HepG2 (cell line): Measurements from ENCODE around the gene NDOR1. TPM values are rescaled to one million over a fixed set of nuclear protein-coding genes. Genes with fewer than 3 reads are reported as not detected.

Source experiments
- ATRX ChIP-seq: sonication (generic); formaldehyde crosslinking; IDR thresholded peaks from 2 replicates; pipeline ENCODE4 v1.4.0; 2020; ENCODE audit warnings: missing genetic modification reagents, borderline replicate concordance
- CAMTA2 ChIP-seq: sonication (generic); formaldehyde crosslinking; IDR thresholded peaks from 2 replicates; pipeline ENCODE4 v1.4.0; 2020; ENCODE audit warnings: mild to moderate bottlenecking, missing genetic modification reagents, borderline replicate concordance
- DRAP1 ChIP-seq: IDR thresholded peaks from 2 replicates; pipeline ENCODE4 v1.6.1; 2016; ENCODE audit warnings: missing genetic modification reagents, missing compliant biosample characterization
- ELF1 ChIP-seq: sonication (generic); formaldehyde crosslinking; IDR thresholded peaks from 2 replicates; pipeline ENCODE4 v1.4.0; 2020; ENCODE audit warnings: missing genetic modification reagents
- ELF4 ChIP-seq: sonication (generic); formaldehyde crosslinking; IDR thresholded peaks from 2 replicates; pipeline ENCODE4 v1.5.0; 2020; ENCODE audit warnings: missing genetic modification reagents, mild to moderate bottlenecking, moderate library complexity, borderline replicate concordance
- FOSL1 ChIP-seq: sonication (generic); formaldehyde crosslinking; IDR thresholded peaks from 2 replicates; pipeline ENCODE4 v1.9.0; 2021; ENCODE audit warnings: missing genetic modification reagents, borderline replicate concordance
- JARID2 ChIP-seq: sonication (generic); formaldehyde crosslinking; IDR thresholded peaks from 2 replicates; pipeline ENCODE4 v1.8.1; 2023; ENCODE audit warnings: missing genetic modification reagents, inconsistent platforms; ENCODE audit not compliant: insufficient replicate concordance
- NR2C2 ChIP-seq: sonication (generic); formaldehyde crosslinking; IDR thresholded peaks from 2 replicates; pipeline ENCODE4 v1.4.0; 2020; ENCODE audit warnings: missing genetic modification reagents, mild to moderate bottlenecking, moderate library complexity, borderline replicate concordance
- NR3C1 ChIP-seq: sonication (generic); formaldehyde crosslinking; IDR thresholded peaks from 2 replicates; pipeline ENCODE4 v1.4.0; 2020; ENCODE audit warnings: missing genetic modification reagents
- TARDBP ChIP-seq: sonication (generic); formaldehyde crosslinking; IDR thresholded peaks from 2 replicates; pipeline ENCODE4 v1.8.0; 2022; ENCODE audit warnings: mild to moderate bottlenecking, missing genetic modification reagents
- ZNF20 ChIP-seq: sonication (generic); formaldehyde crosslinking; IDR thresholded peaks from 2 replicates; pipeline ENCODE4 v1.4.0; 2020; ENCODE audit warnings: mild to moderate bottlenecking, moderate library complexity, missing genetic modification reagents
- ZNF556 ChIP-seq: sonication (generic); formaldehyde crosslinking; IDR thresholded peaks from 2 replicates; pipeline ENCODE4 v1.4.0; 2020; ENCODE audit warnings: mild to moderate bottlenecking, missing genetic modification reagents, borderline replicate concordance
- ZNF563 ChIP-seq: sonication (generic); formaldehyde crosslinking; IDR thresholded peaks from 2 replicates; pipeline ENCODE4 v1.8.0; 2022; ENCODE audit warnings: mild to moderate bottlenecking, moderate library complexity, missing genetic modification reagents
- polyA plus RNA-seq, 8 experiments: library from polyadenylated mRNA; depleted of rRNA in 3 of 8; stranded (reverse) in 7 of 8; unstranded in 1 of 8; fragments of >200 nt; fragmentation: Illumina TruSeq in 4 of 8; extraction: Trizol in 4 of 8; gene quantifications; 2 replicates each; pipeline versions ENCODE4 v1.2.1 to v1.2.3, GENCODE V29; 2011 to 2016; ENCODE audit warnings: low read depth in 4 of 8, missing spikeins in 1 of 8, mixed read lengths in 1 of 8; ENCODE audit not compliant: insufficient read depth in 1 of 8
- total RNA-seq, 5 experiments: library from RNA; depleted of rRNA; stranded (reverse); fragments of >200 nt; fragmentation: Illumina TruSeq; extraction: Trizol; gene quantifications; 2 replicates each; pipeline ENCODE4 v1.2.3, GENCODE V29; 2016; ENCODE audit warnings: low read depth in 1 of 5
- TF ChIP-seq, protein P1 (sequence below): sonication (generic); formaldehyde crosslinking; IDR thresholded peaks from 2 replicates; pipeline ENCODE4 v1.5.0; 2020; ENCODE audit warnings: mild to moderate bottlenecking, missing genetic modification reagents, borderline replicate concordance
- TF ChIP-seq, protein P2 (sequence below): sonication (generic); formaldehyde crosslinking; IDR thresholded peaks from 2 replicates; pipeline ENCODE4 v1.4.0; 2020; ENCODE audit warnings: missing genetic modification reagents, borderline replicate concordance

The NDOR1 gene
- total and polyA plus RNA-seq, 2 of the 13 experiments (the other 11 are each of a cell fraction or from before 2014, with no cell fraction given), result 3.6 to 8.7 TPM

- TF ChIP-seq, protein P1, sequence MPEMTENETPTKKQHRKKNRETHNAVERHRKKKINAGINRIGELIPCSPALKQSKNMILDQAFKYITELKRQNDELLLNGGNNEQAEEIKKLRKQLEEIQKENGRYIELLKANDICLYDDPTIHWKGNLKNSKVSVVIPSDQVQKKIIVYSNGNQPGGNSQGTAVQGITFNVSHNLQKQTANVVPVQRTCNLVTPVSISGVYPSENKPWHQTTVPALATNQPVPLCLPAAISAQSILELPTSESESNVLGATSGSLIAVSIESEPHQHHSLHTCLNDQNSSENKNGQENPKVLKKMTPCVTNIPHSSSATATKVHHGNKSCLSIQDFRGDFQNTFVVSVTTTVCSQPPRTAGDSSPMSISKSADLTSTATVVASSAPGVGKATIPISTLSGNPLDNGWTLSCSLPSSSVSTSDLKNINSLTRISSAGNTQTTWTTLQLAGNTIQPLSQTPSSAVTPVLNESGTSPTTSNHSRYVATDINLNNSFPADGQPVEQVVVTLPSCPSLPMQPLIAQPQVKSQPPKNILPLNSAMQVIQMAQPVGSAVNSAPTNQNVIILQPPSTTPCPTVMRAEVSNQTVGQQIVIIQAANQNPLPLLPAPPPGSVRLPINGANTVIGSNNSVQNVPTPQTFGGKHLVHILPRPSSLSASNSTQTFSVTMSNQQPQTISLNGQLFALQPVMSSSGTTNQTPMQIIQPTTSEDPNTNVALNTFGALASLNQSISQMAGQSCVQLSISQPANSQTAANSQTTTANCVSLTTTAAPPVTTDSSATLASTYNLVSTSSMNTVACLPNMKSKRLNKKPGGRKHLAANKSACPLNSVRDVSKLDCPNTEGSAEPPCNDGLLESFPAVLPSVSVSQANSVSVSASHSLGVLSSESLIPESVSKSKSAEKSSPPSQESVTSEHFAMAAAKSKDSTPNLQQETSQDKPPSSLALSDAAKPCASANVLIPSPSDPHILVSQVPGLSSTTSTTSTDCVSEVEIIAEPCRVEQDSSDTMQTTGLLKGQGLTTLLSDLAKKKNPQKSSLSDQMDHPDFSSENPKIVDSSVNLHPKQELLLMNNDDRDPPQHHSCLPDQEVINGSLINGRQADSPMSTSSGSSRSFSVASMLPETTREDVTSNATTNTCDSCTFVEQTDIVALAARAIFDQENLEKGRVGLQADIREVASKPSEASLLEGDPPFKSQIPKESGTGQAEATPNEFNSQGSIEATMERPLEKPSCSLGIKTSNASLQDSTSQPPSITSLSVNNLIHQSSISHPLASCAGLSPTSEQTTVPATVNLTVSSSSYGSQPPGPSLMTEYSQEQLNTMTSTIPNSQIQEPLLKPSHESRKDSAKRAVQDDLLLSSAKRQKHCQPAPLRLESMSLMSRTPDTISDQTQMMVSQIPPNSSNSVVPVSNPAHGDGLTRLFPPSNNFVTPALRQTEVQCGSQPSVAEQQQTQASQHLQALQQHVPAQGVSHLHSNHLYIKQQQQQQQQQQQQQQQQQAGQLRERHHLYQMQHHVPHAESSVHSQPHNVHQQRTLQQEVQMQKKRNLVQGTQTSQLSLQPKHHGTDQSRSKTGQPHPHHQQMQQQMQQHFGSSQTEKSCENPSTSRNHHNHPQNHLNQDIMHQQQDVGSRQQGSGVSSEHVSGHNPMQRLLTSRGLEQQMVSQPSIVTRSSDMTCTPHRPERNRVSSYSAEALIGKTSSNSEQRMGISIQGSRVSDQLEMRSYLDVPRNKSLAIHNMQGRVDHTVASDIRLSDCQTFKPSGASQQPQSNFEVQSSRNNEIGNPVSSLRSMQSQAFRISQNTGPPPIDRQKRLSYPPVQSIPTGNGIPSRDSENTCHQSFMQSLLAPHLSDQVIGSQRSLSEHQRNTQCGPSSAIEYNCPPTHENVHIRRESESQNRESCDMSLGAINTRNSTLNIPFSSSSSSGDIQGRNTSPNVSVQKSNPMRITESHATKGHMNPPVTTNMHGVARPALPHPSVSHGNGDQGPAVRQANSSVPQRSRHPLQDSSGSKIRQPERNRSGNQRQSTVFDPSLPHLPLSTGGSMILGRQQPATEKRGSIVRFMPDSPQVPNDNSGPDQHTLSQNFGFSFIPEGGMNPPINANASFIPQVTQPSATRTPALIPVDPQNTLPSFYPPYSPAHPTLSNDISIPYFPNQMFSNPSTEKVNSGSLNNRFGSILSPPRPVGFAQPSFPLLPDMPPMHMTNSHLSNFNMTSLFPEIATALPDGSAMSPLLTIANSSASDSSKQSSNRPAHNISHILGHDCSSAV (CRISPR knock-in tag), result no peak
- peak; percentile 53; the same call in 1 of the 2 replicates for TF ChIP-seq ZNF563 (CRISPR knock-in tag)
- peak; percentile 55 for TF ChIP-seq DRAP1
- peak; percentile 40; the same call in 1 of the 2 replicates for TF ChIP-seq NR2C2 (CRISPR knock-in tag)
- TF ChIP-seq, protein P2, sequence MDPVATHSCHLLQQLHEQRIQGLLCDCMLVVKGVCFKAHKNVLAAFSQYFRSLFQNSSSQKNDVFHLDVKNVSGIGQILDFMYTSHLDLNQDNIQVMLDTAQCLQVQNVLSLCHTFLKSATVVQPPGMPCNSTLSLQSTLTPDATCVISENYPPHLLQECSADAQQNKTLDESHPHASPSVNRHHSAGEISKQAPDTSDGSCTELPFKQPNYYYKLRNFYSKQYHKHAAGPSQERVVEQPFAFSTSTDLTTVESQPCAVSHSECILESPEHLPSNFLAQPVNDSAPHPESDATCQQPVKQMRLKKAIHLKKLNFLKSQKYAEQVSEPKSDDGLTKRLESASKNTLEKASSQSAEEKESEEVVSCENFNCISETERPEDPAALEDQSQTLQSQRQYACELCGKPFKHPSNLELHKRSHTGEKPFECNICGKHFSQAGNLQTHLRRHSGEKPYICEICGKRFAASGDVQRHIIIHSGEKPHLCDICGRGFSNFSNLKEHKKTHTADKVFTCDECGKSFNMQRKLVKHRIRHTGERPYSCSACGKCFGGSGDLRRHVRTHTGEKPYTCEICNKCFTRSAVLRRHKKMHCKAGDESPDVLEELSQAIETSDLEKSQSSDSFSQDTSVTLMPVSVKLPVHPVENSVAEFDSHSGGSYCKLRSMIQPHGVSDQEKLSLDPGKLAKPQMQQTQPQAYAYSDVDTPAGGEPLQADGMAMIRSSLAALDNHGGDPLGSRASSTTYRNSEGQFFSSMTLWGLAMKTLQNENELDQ (CRISPR knock-in tag), result no peak
- no peak for TF ChIP-seq TARDBP (CRISPR knock-in tag)
- no peak for TF ChIP-seq ATRX
- no peak for TF ChIP-seq CAMTA2 (CRISPR knock-in tag)
- no peak for TF ChIP-seq ELF4
- TF ChIP-seq FOSL1 (CRISPR knock-in tag), result no peak
- peak; percentile 73 for TF ChIP-seq ELF1 (CRISPR knock-in tag)
- TF ChIP-seq NR3C1, result no peak
- TF ChIP-seq ZNF556, result peak; percentile 63; the same call in 1 of the 2 replicates
- no peak for TF ChIP-seq JARID2 (CRISPR knock-in tag)
- TF ChIP-seq ZNF20 (CRISPR knock-in tag), result no peak
These were observed 17.8 kb downstream of the NDOR1 start (continued) for GRCh38 chr9:137223078-137223970.
